Prostate gland (tissue), 2 donors: Measurements from ENCODE around the gene PIP5K1B. TPM values are rescaled to one million over a fixed set of nuclear protein-coding genes. Genes with fewer than 3 reads are reported as not detected.

Experiments
- DNase-seq: peaks from one replicate; pipeline ENCODE4 v3.0.0-alpha.2; 2019; ENCODE audit warnings: low spot score
- H3K27ac ChIP-seq, 2 donors: fragments of 200-600 bp; sonication (generic); 2 replicates each; pipeline ENCODE4 v1.5.1; 2017 to 2019
- H3K27me3 ChIP-seq: fragments of 200-600 bp; sonication (generic); replicated peaks from 2 replicates; pipeline ENCODE4 v1.5.1; 2019; ENCODE audit not compliant: insufficient read depth
- H3K36me3 ChIP-seq, 2 donors: fragments of 200-600 bp; sonication (generic); 1 replicate in 1 of 2; 2 replicates in 1 of 2; pipeline versions ENCODE4 v1.5.1 to v1.8.1; 2017 to 2019
- H3K4me1 ChIP-seq: fragments of 200-600 bp; sonication (generic); replicated peaks from 2 replicates; pipeline ENCODE4 v1.5.1; 2019
- H3K4me3 ChIP-seq, 2 donors: fragments of 200-600 bp; sonication (generic); 2 replicates each; pipeline ENCODE4 v1.5.1; 2017 to 2019
- H3K9me3 ChIP-seq: fragments of 200-600 bp; sonication (generic); 2 replicates; pipeline ENCODE4 v1.5.1; 2017
- CTCF ChIP-seq, 4 experiments: fragments of 200-600 bp in 2 of 4; fragments of 450-650 bp in 2 of 4; sonication (generic) in 2 of 4; IDR thresholded peaks; 1 replicate in 3 of 4; 2 replicates in 1 of 4; pipeline ENCODE4 v1.5.1; 2016 to 2019; ENCODE audit warnings: antibody characterized with exemption in 4 of 4, mild to moderate bottlenecking in 2 of 4, moderate library complexity in 2 of 4
- POLR2A ChIP-seq: fragments of 450-650 bp; IDR thresholded peaks from one replicate; pipeline ENCODE4 v1.6.1; 2016; ENCODE audit warnings: antibody characterized with exemption, mild to moderate bottlenecking
- POLR2AphosphoS5 ChIP-seq: sonication (generic); formaldehyde crosslinking; IDR thresholded peaks from one replicate; pipeline ENCODE4 v1.6.1; 2017; ENCODE audit warnings: antibody characterized with exemption
- WGBS: methylation state at CpG from one replicate; pipeline ENCODE4 v1.1.5; 2018; 5-methylcytosine and 5-hydroxymethylcytosine counted together
- intact Hi-C: fragments of 100-400 bp; cut with DNase I; formaldehyde crosslinking; loops from one replicate; pipeline ENCODE4 v1.14.2; 2022
- total RNA-seq, 2 donors: library from RNA; depleted of rRNA; stranded (reverse); fragments of >200 nt; gene quantifications; one replicate each; pipeline ENCODE4 v1.1.0, GENCODE V29; 2016

PIP5K1B gene
- total RNA-seq, 2 donors from 2014 or later: 1.6 to 38.3 TPM

GRCh38 chr9:68794898-68795297 lies 89.9 kb downstream of the PIP5K1B start:
- Histone ChIP-seq H3K9me3 (no peaks in the 10 kb centered on the region), H3K4me3 (no peak overlapping the region), H3K36me3 (no peaks in the 10 kb centered on the region), H3K4me1 (no peaks in the 10 kb centered on the region), H3K27ac (no peak overlapping the region), H3K27me3 (no peaks in the 10 kb centered on the region)
- DNase-seq: no peak
- no peak for TF ChIP-seq CTCF (IDR thresholded peaks at IDR 0.05)
- WGBS: 50% methylated on average over 4 of the region's 4 CpGs
- intact Hi-C loops: no loop called here

GRCh38 chr9:68795411-68795810 lies 90.4 kb downstream of the PIP5K1B start:
- H3K4me1 ChIP-seq: no peaks in the 10 kb centered on the region
- no peaks in the 10 kb centered on the region for H3K27me3 ChIP-seq
- 65% methylated on average over 2 of the region's 2 CpGs for whole genome bisulfite sequencing
- DNase-seq: no peak
- TF ChIP-seq POLR2A (no peak), POLR2AphosphoS5 (no peak), CTCF (IDR thresholded peaks at IDR 0.05) (no peak)
- no peak overlapping the region for H3K4me3 ChIP-seq
- intact Hi-C loops: no loop called here
- no peak overlapping the region for H3K27ac ChIP-seq
- H3K36me3 ChIP-seq: no peaks in the 10 kb centered on the region
- H3K9me3 ChIP-seq: no peaks in the 10 kb centered on the region

- no peak for DNase-seq
- Histone ChIP-seq H3K27me3 (no peaks in the 10 kb centered on the region), H3K4me1 (no peaks in the 10 kb centered on the region), H3K4me3 (no peak overlapping the region), H3K27ac (no peak overlapping the region), H3K36me3 (no peaks in the 10 kb centered on the region), H3K9me3 (no peaks in the 10 kb centered on the region)
- TF ChIP-seq POLR2A: no peak
- TF ChIP-seq POLR2AphosphoS5: no peak
- TF ChIP-seq CTCF (IDR thresholded peaks at IDR 0.05): no peak
- intact Hi-C loops: no loop called here
- WGBS: 95% methylated on average over 3 of the region's 3 CpGs
These were observed 92.1 kb downstream of the PIP5K1B start for GRCh38 chr9:68797116-68797515.

- no peak overlapping the region for H3K4me3 ChIP-seq
- H3K36me3 ChIP-seq: no peaks in the 10 kb centered on the region
- intact Hi-C loops: no loop called here
- H3K27me3 ChIP-seq: no peaks in the 10 kb centered on the region
- DNase-seq: no peak
- no peak overlapping the region for H3K27ac ChIP-seq
- 61% methylated on average over 1 of the region's 1 CpG for WGBS
- no peaks in the 10 kb centered on the region for H3K9me3 ChIP-seq
- TF ChIP-seq POLR2A (no peak), CTCF (IDR thresholded peaks at IDR 0.05) (no peak), POLR2AphosphoS5 (no peak)
- no peaks in the 10 kb centered on the region for H3K4me1 ChIP-seq
These were observed 93.4 kb downstream of the PIP5K1B start for GRCh38 chr9:68798423-68798822.

GRCh38 chr9:68800836-68801235 lies 95.8 kb downstream of the PIP5K1B start:
- Histone ChIP-seq H3K4me3 (no peak overlapping the region), H3K36me3 (no peaks in the 10 kb centered on the region), H3K4me1 (no peaks in the 10 kb centered on the region), H3K27ac (no peak overlapping the region), H3K9me3 (no peaks in the 10 kb centered on the region), H3K27me3 (no peaks in the 10 kb centered on the region)
- WGBS: 87% methylated on average over 2 of the region's 2 CpGs
- no peak for TF ChIP-seq POLR2AphosphoS5
- TF ChIP-seq CTCF (IDR thresholded peaks at IDR 0.05): no peak
- TF ChIP-seq POLR2A: no peak
- intact Hi-C loops: no loop called here
- no peak for DNase-seq
